ENCODE measurements around the gene MAP3K9.

The MAP3K9 gene

GRCh38 chr14:70692210-70692609 lies 117.1 kb downstream of the MAP3K9 start:
- no peak for DNase-seq

- DNase-seq, result no peak
Measured at GRCh38 chr14:70685474-70686197, 123.7 kb downstream of the MAP3K9 start.

GRCh38 chr14:70683983-70684382 lies 125.3 kb downstream of the MAP3K9 start:
- no peak for DNase-seq

- DNase-seq, result no peak
Measured at GRCh38 chr14:70680748-70681147, 128.6 kb downstream of the MAP3K9 start.

GRCh38 chr14:70677341-70677740 lies 132.0 kb downstream of the MAP3K9 start:
- no peak for DNase-seq

Data from stimulated activated CD4-positive, alpha-beta T cell treated with anti-CD3 and anti-CD28 coated beads, Interleukin-4, amount 100 ng/mL, for 24 hours (primary cell).